Naive thymus-derived CD8-positive, alpha-beta T cell (primary cell): Measurements from ENCODE around the gene ARRDC1. TPM values are rescaled to one million over a fixed set of nuclear protein-coding genes. Genes with fewer than 3 reads are reported as not detected.

ENCODE experiments used
- ATAC-seq, 2 donors: fragments of 150-1000 bp; cut with Tn5 transposase in 1 of 2; sonication (Bioruptor Pico), chemical (Tn5 transposase) in 1 of 2; 1 replicate in 1 of 2; 2 replicates in 1 of 2; pipeline ENCODE4 v1.10.0; 2021; ENCODE audit warnings: mild to moderate bottlenecking in 2 of 2, moderate library complexity in 2 of 2
- POLR2A ChIA-PET: fragments of 350-600 bp; sonication (Branson Sonifier 250); formaldehyde crosslinking; loops from one replicate; lab custom pipeline; 2021; ENCODE audit warnings: antibody characterized with exemption; lab: Charles Lee
- DNase-seq, 10 donors: peaks; one replicate each; pipeline versions ENCODE4 v3.0.0 to v3.0.0-alpha.2; 2020 to 2022
- H3K27ac Mint-ChIP-seq, 10 donors: one replicate each; pipeline ENCODE4 v1.8.0; 2020 to 2022; ENCODE audit warnings: mild to moderate bottlenecking in 10 of 10, mixed read lengths in 10 of 10, moderate library complexity in 4 of 10, inconsistent platforms in 1 of 10
- H3K27me3 Mint-ChIP-seq, 5 donors: one replicate each; pipeline ENCODE4 v1.8.0; 2021 to 2022; ENCODE audit warnings: mixed read lengths in 5 of 5
- H3K36me3 Mint-ChIP-seq, 3 donors: one replicate each; pipeline ENCODE4 v1.8.0; 2020 to 2022; ENCODE audit warnings: mixed read lengths in 3 of 3, mild to moderate bottlenecking in 2 of 3, inconsistent platforms in 1 of 3
- H3K4me1 Mint-ChIP-seq, 4 donors: one replicate each; pipeline ENCODE4 v1.8.0; 2021 to 2022; ENCODE audit warnings: mixed read lengths in 4 of 4
- H3K4me3 Mint-ChIP-seq, 10 donors: one replicate each; pipeline ENCODE4 v1.8.0; 2020 to 2022; ENCODE audit warnings: mild to moderate bottlenecking in 10 of 10, mixed read lengths in 10 of 10, moderate library complexity in 6 of 10, inconsistent platforms in 1 of 10
- H3K9me3 Mint-ChIP-seq, 9 donors: one replicate each; pipeline ENCODE4 v1.8.0; 2020 to 2022; ENCODE audit warnings: mixed read lengths in 9 of 9, mild to moderate bottlenecking in 3 of 9, inconsistent platforms in 1 of 9, moderate library complexity in 1 of 9
- polyA plus RNA-seq, 3 donors: library from polyadenylated mRNA; unstranded; fragments of 300-500 nt; fragmentation: Illumina TruSeq; gene quantifications; one replicate each; pipeline ENCODE4 v1.2.3, GENCODE V29; 2021
- total RNA-seq, 8 experiments: library from RNA in 2 of 8; stranded (reverse) in 2 of 8; gene quantifications; one replicate each; pipeline ENCODE4 v1.2.3 and lab custom pipeline; 2021 to 2026

Gene ARRDC1
- total and polyA plus RNA-seq, 5 experiments from 2014 or later, result 27.2 to 86.8 (median 42.4) TPM

DNA sequence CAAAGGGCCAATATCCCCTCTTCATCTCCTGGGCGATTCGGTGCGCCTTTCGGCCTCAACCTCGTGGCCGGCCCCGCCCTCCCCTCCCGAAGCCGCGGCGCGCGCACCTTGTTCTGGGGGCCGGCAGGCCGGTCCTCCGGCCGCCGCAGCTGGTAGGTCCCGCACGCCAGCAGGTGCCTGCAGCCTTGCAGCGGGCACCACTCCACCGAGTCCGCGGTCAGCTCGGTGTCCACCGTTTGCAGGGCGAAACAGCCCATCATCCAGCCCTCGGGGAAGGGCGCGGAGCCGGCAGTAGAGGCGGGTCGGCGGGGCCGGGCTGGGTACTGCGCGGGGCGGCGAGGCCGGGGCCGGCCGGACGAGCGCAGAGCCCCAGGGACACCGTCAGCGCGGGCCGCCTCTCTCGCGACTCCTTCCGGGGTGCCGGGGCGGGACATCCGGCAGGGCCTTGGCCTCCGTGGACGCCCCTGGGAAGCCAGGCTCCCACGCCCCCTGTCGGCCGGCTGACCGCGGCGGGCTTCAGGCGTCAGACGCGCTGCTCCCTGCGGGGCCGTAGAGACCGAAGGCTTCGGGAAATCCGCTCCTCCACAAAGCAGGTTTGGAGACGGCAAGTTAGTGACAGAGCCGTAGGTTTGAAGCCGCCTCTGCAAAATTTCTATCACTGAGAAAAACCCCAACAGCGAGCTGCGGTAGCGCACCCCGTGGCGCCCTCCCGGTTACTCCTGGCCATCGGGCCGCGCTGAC, 26.8 kb upstream of the ARRDC1 start, which contains the start of gene DPH7:
DPH7 (minus strand) TSS at position 408 of the 741 bp plus-strand sequence; CDS start at position 260, 148 bp downstream.
- Mint-ChIP-seq H3K27me3 (no peaks in the 10 kb centered on the region), H3K9me3 (no peaks in the 10 kb centered on the region), H3K4me3 (peak within 1 kb of the TSS; percentile 72 to 88 (median 82)), H3K36me3 (peaks cover 0 to 35% (median 12%) of the 10 kb centered on the region in 3 donors), H3K4me1 (peaks cover 20 to 39% (median 33%) of the 10 kb centered on the region in 4 donors), H3K27ac (peak within 1 kb of the TSS in 9 of 10 donors; percentile 13 to 87 (median 80))
- POLR2A ChIA-PET, result interaction anchor here (1.1 to 2.9 kb wide), 5 partner anchors 10 to 40 kb away, joined by 3 to 12 read pairs (median 4); partner anchors contain the start of genes EHMT1, MRPL41 and ZMYND19
- DNase-seq (peak; percentile 85 to 99 (median 92)), ATAC-seq (peak; percentile 98 to 99)

DNA sequence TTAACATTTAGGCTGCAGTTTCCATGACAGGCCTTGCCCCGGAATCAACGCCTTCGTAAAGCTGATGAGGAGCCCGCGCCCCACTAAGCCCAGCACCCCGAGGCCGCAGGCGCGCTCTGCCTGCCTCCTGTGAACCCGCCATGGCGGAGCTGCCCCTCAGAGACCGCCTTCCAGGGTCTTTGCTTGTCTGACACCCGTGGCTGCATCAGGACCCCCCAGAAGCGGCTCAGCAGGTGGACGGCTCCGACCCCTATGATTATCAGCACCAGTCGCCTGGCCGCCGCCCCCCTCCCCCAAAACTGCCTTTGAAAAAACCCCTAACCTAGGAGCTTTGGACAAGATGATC, 26.3 kb upstream of the ARRDC1 start:
- DNase-seq, result peak in 1 of 10 donors; percentile 14
- peak overlapping the region; percentile 68 to 88 (median 80) for H3K4me3 Mint-ChIP-seq
- peak overlapping the region in 6 of 10 donors; percentile 51 to 86 (median 80) for H3K27ac Mint-ChIP-seq
- ATAC-seq, result no peak
- POLR2A ChIA-PET, result interaction anchor here (0.7 to 2.9 kb wide), 7 partner anchors 9 to 156 kb away, joined by 3 to 12 read pairs (median 4); partner anchors contain the start of genes EHMT1, EXD3, MRPL41 and NOXA1
- H3K4me1 Mint-ChIP-seq, result peaks cover 20 to 39% (median 33%) of the 10 kb centered on the region in 4 donors
- peaks cover 0 to 29% (median 12%) of the 10 kb centered on the region in 3 donors for H3K36me3 Mint-ChIP-seq
- H3K27me3 Mint-ChIP-seq, result no peaks in the 10 kb centered on the region
- no peaks in the 10 kb centered on the region for H3K9me3 Mint-ChIP-seq

DNA sequence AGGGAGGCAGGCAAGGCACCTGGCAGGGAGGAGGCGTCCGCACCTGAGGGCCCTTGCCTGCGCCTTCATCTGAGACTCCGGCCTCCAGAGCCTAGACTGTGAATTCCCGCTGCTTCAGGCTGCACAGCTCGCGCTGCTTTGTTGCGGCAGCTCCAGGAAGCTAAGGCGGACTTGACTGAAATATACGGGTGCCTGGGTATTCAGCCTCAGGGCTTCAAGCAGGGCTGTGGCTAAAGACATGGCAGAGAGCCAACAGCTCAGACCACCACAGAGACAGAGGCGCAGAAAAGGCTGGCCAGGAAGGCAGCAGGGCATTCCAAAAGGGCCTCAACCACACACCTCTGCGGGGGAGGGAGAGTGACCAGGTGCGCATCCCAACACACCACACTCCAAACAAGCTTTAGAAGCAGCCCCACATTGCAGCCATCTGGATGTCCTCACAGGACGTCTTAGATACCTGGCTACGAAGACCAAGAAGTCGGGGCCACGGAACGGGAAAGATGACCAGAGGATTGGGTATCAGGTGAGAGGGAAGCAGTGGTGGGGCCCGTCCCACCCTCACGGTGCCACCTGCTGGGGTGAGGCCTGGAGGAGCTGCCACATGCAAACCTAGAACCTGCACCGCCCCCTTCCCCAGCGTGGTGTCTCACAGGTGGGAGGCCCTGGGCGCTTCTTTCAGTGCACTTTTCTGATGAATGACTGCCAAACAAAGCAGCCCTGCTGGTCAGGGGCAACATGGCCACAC, 25.1 kb upstream of the ARRDC1 start:
- ATAC-seq, result no peak
- H3K27me3 Mint-ChIP-seq, result no peaks in the 10 kb centered on the region
- peak overlapping the region in 1 of 10 donors; percentile 28 for H3K4me3 Mint-ChIP-seq
- peaks cover 0 to 18% (median 5%) of the 10 kb centered on the region in 3 donors for H3K36me3 Mint-ChIP-seq
- peaks cover 15 to 33% (median 27%) of the 10 kb centered on the region in 4 donors for H3K4me1 Mint-ChIP-seq
- DNase-seq, result no peak
- no peaks in the 10 kb centered on the region for H3K9me3 Mint-ChIP-seq
- peak overlapping the region in 1 of 10 donors; percentile 66 for H3K27ac Mint-ChIP-seq
- POLR2A ChIA-PET, result interaction anchor here (0.8 to 2.9 kb wide), 5 partner anchors 8 to 326 kb away, joined by 3 to 12 read pairs (median 4); partner anchors contain the start of gene MRPL41

DNA sequence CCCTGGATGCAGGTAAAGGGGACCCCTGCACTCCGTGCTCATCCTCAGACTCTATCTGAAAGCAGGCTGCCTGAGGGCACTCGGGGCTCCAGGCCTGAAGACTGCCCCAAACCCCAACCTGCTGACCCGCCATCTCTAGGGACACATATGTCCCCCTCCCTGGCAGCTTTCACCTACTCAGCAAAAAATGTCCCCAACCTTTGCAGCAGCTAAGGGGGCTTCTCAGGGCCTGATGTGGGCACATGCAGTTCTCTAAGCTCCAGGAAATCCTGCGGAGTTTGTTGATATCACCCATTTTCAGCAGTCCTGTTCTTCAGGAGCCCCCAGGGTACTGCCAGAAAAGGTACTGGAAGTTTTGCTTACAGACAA, 24.5 kb upstream of the ARRDC1 start:
- H3K4me3 Mint-ChIP-seq, result no peak overlapping the region
- H3K4me1 Mint-ChIP-seq, result peaks cover 11 to 27% (median 21%) of the 10 kb centered on the region in 4 donors
- no peak overlapping the region for H3K27ac Mint-ChIP-seq
- H3K36me3 Mint-ChIP-seq, result peaks cover 0 to 13% (median 1%) of the 10 kb centered on the region in 3 donors
- no peaks in the 10 kb centered on the region for H3K9me3 Mint-ChIP-seq
- DNase-seq (no peak), ATAC-seq (no peak)
- H3K27me3 Mint-ChIP-seq, result no peaks in the 10 kb centered on the region
- POLR2A ChIA-PET, result interaction anchor here (1.2 to 1.7 kb wide), 2 partner anchors 24 to 26 kb away, joined by 3 to 4 read pairs; partner anchors contain the start of gene ARRDC1

DNA sequence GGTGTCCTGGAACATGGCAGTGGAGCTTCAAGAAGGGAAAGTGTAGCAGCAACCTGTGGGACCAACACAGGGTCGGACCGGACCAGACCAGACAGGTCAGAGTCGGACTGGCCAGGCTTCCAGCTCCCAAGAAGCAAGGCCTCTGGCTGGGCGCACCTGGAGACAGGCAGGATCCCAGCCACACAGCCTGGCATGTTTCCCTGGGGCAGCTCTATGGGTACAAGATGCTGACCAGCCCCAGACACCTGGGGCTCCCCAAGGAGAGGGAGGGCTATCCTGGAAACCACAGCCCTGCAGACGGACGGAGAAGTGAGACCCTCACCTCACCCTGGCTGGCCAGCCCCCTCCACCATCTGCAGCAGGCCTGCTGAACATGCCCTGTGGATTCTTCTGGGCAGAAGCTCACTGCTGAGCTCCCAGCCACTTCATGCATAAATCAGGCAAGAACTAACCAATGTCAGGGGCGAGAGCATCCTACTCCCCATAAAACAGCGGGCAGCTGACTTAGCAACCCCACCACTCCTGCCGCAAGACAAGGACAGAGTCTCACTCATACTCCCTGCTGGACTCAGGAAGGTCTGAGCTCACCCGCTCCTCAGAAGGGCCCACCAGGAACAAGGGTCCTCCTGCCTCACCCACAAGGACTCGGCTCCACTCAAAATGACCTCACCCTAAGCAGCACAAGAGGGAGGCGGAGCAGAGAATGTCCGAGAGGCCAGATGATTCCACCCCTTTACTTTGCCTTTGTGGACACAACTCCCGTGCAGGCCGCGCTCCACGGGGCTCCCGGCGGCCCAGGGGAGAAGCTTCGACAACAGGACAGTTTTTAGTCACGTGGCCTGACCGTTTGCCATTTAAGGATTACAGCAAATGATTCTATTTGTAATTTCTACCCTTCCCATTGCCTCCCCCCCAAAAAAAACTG, 23.9 kb upstream of the ARRDC1 start:
- Mint-ChIP-seq H3K9me3 (no peaks in the 10 kb centered on the region), H3K27ac (peak overlapping the region in 1 of 10 donors; percentile 59), H3K4me3 (peak overlapping the region in 1 of 10 donors; percentile 8), H3K27me3 (no peaks in the 10 kb centered on the region), H3K4me1 (peaks cover 12 to 20% (median 15%) of the 10 kb centered on the region in 4 donors), H3K36me3 (peaks cover 0 to 18% (median 3%) of the 10 kb centered on the region in 3 donors)
- POLR2A ChIA-PET, result interaction anchor here (1.2 to 1.7 kb wide), 2 partner anchors 24 to 26 kb away, joined by 3 to 4 read pairs; partner anchors contain the start of gene ARRDC1
- no peak for ATAC-seq
- DNase-seq, result no peak

DNA sequence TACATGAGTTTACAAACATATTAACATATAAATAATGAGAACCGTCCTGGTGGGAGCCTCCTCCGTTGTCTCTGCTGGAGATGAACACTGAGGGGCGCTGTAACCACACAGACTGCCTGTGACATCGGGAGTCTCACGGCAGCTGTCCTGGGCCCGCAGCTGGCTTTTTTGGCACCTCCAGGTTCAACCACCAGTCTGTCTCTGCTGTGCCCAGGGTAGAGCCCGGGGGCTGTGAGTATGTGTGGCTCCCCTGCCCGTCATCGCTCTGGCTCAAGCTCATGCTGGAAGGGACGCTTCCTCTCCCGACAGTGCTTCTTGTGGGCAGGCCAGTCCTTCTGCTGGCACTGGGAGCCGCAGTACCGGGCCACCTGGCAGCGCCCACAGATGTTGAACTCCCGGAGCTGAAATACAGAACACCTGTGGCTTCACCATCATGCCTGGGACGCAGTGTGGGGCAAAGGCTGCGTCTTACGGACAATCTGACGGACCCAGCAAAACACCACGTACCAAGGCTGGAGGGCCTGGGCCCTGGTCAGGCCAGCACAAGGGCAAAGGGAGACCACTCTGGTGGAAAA, 23.1 kb upstream of the ARRDC1 start:
- H3K4me1 Mint-ChIP-seq, result peaks cover 7 to 13% (median 9%) of the 10 kb centered on the region in 4 donors
- DNase-seq (no peak), ATAC-seq (no peak)
- H3K27me3 Mint-ChIP-seq, result no peaks in the 10 kb centered on the region
- no peaks in the 10 kb centered on the region for H3K9me3 Mint-ChIP-seq
- POLR2A ChIA-PET, result interaction anchor here (1.2 kb wide), 1 partner anchor 23 kb away, joined by 3 read pairs; the partner anchor contains the start of gene ARRDC1
- peak overlapping the region in 1 of 10 donors; percentile 32 for H3K27ac Mint-ChIP-seq
- peaks cover 0 to 23% (median 3%) of the 10 kb centered on the region in 3 donors for H3K36me3 Mint-ChIP-seq
- H3K4me3 Mint-ChIP-seq, result no peak overlapping the region

DNA sequence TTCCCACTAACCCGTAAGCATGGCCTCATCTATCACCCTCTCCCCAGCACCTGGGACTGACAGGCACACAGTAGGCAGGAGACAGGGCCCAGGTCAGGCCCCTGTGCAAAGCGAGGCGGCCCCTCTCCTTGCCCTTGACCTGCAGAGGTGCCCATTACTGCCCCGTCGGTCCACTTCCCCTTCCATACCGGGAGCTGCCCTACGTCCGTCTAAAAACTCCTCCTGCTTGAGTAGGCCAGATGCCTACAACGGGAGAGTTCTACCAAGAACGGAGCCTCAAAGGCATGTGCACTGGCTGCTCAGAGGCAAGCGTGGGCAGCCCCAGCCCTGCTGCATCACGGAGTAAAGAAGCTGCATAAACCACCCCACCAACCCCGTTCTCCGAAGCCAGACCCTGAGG, 22.1 kb upstream of the ARRDC1 start:
- H3K4me1 Mint-ChIP-seq, result peaks cover 4 to 12% (median 9%) of the 10 kb centered on the region in 4 donors

DNA sequence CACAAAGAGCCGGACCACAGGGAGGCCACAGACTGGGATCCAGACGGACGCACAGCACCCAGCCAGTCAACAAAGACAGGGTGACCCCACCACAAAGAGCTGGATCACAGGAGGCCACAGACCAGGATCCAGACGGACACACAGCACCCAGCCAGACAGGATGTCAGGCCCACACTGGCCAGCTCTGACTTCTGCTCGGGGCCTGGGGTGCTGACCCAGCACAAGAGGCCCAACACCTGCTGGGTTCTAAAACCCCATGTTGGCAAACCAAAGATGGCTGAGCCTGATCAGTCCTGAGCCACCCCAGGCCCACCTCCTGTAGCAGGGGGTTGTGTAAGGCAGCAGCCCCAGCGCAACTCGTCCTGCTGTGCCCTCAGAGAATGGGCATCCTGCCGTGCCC, 21.5 kb upstream of the ARRDC1 start:
- Mint-ChIP-seq H3K27ac (no peak overlapping the region), H3K27me3 (no peaks in the 10 kb centered on the region), H3K9me3 (no peaks in the 10 kb centered on the region), H3K36me3 (peaks cover 0 to 31% (median 3%) of the 10 kb centered on the region in 3 donors), H3K4me3 (no peak overlapping the region), H3K4me1 (peaks cover 4 to 17% (median 9%) of the 10 kb centered on the region in 4 donors)
- ATAC-seq (no peak), DNase-seq (no peak)
- POLR2A ChIA-PET, result interaction anchor here (1.4 kb wide), 1 partner anchor 32 kb away, joined by 3 read pairs; the partner anchor contains the start of gene MRPL41

More for the DNA sequence above, 22.1 kb upstream of the ARRDC1 start:
- Mint-ChIP-seq H3K27me3 (no peaks in the 10 kb centered on the region), H3K27ac (peak overlapping the region in 1 of 10 donors; percentile 62), H3K4me3 (peak overlapping the region in 1 of 10 donors; percentile 22), H3K36me3 (peaks cover 0 to 31% (median 3%) of the 10 kb centered on the region in 3 donors), H3K9me3 (no peaks in the 10 kb centered on the region)
- ATAC-seq, result no peak
- no peak for DNase-seq
- POLR2A ChIA-PET, result no interaction called here

DNA sequence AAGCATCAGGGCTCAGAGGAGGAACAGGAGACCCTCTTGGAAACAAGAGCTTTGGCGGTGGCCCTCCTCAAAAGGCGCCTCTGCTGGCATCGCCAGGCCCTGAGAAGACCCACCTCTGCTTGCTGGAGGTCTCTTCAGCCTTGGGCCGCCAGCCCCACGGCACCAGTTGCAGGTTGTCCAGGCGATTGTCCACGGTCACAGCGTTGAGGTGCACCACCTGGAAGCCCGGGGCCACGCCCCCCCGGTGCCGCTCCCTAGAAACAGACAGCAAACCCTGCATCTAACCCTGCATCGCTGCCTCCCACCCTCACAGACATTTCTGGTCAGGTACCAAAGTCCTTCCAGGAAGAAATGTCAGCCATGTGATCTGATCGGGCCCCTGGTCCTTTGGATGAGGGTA, 18.6 kb upstream of the ARRDC1 start:
- H3K27ac Mint-ChIP-seq, result no peak overlapping the region
- H3K4me3 Mint-ChIP-seq, result no peak overlapping the region
- ATAC-seq (no peak), DNase-seq (no peak)
- no peaks in the 10 kb centered on the region for H3K9me3 Mint-ChIP-seq
- POLR2A ChIA-PET, result no interaction called here
- peaks cover 10 to 26% (median 12%) of the 10 kb centered on the region in 4 donors for H3K4me1 Mint-ChIP-seq
- H3K27me3 Mint-ChIP-seq, result no peaks in the 10 kb centered on the region
- peaks cover 0 to 27% (median 3%) of the 10 kb centered on the region in 3 donors for H3K36me3 Mint-ChIP-seq

DNA sequence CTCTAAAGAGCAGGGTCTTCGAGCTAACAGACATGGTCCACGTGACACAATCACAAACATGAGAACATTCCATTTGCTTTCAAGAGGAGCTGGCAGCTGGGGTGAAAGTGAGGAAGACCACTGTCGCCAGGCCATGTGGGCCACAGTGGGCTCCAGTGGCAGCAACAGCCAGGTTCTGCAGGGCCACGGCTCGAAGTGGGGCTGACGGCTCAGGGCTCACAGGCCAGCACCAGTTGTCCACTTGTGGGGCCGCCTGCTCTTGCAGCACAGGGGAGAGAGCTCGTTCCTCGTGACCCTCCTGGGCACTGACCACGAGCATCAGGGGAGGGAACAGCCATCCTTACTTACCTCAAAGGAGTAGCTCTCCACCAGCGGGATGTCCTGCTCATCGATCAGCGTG, 17.2 kb upstream of the ARRDC1 start:
- ATAC-seq (no peak), DNase-seq (no peak)
- Mint-ChIP-seq H3K27me3 (no peaks in the 10 kb centered on the region), H3K36me3 (peaks cover 0 to 21% (median 3%) of the 10 kb centered on the region in 3 donors), H3K9me3 (no peaks in the 10 kb centered on the region), H3K27ac (peak overlapping the region in 1 of 10 donors; percentile 44), H3K4me3 (peak overlapping the region; percentile 13 to 91 (median 78)), H3K4me1 (peaks cover 9 to 26% (median 12%) of the 10 kb centered on the region in 4 donors)
- POLR2A ChIA-PET, result interaction anchor here (0.8 to 1.5 kb wide), 5 partner anchors 9 to 37 kb away, joined by 3 to 5 read pairs (median 4); partner anchors contain the start of genes ARRDC1, EHMT1 and MRPL41

DNA sequence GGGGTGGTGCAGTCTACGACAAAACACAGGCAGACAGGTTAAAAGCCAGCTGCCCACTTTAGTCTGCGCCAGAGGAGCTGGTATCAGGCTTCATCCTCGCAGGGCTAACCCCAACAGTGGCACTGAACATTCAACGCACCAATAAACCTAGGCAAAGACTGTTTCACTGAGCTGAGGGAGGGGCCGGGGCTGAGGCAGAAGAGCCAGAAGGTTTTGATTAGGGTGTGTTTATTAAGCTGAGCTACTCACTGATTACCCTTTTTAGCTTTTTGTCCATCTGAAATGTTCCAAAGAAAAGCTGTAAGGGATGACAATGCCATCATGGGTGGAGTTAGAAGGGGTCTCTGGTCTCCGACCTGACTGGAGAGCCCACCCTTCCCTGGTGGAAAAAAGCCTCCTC, 16.6 kb upstream of the ARRDC1 start:
- DNase-seq (no peak), ATAC-seq (no peak)
- peaks cover 8 to 26% (median 12%) of the 10 kb centered on the region in 4 donors for H3K4me1 Mint-ChIP-seq
- H3K4me3 Mint-ChIP-seq, result peak overlapping the region; percentile 45 to 91 (median 84)
- POLR2A ChIA-PET, result interaction anchor here (0.8 to 1.5 kb wide), 5 partner anchors 9 to 37 kb away, joined by 3 to 5 read pairs (median 4); partner anchors contain the start of genes ARRDC1, EHMT1 and MRPL41
- H3K9me3 Mint-ChIP-seq, result no peaks in the 10 kb centered on the region
- peak overlapping the region in 1 of 10 donors; percentile 20 for H3K27ac Mint-ChIP-seq
- H3K36me3 Mint-ChIP-seq, result peaks cover 0 to 21% (median 3%) of the 10 kb centered on the region in 3 donors
- no peaks in the 10 kb centered on the region for H3K27me3 Mint-ChIP-seq
